ENCODE data around the gene ATP8B4.
"Not testable (repeated sequence)": the region's sequence is repeated elsewhere in the genome, so short reads cannot be mapped to it uniquely, and the experiment has no call there.

Gene ATP8B4

DNA sequence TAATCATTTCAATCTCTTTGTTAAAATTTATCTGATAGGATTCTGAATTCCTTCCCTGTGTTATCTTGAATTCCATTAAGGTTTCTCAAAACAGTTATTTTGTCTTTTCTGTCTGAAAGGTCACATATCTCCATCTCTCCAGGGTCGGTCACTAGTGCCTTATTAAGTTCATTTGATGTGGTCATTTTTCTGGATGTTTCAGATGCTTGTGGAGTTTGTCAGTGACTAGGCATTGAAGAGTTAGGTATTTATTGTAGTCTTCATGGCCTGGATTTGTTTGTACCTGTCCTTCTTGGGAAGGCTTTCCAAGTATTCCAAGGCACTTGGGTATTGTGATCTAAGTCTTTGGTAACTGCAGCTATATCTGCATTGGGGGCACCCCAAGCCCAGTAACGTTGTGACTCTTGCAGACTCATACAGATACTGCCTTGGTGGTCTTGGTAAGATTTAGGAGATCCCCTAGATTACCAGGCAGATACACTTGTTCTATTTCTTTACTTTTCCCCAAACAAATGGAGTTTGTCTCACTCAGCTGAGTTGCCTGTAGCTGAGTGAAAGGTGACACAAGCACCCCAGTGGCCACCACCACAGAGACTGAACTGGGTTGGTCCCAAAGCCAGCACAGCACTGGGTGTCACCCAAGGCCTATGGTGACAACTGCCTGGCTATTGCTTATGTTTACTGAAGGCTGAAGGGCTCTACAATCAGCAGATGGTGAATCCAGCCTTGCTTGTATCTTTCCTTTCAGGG, 44.1 kb upstream of the ATP8B4 start:
- POLR2A ChIA-PET: no interaction called here
- DNase-seq (ENCODE audit: extremely low spot score): no peak
- CTCF ChIA-PET: no interaction called here
- TF ChIP-seq, protein P1, sequence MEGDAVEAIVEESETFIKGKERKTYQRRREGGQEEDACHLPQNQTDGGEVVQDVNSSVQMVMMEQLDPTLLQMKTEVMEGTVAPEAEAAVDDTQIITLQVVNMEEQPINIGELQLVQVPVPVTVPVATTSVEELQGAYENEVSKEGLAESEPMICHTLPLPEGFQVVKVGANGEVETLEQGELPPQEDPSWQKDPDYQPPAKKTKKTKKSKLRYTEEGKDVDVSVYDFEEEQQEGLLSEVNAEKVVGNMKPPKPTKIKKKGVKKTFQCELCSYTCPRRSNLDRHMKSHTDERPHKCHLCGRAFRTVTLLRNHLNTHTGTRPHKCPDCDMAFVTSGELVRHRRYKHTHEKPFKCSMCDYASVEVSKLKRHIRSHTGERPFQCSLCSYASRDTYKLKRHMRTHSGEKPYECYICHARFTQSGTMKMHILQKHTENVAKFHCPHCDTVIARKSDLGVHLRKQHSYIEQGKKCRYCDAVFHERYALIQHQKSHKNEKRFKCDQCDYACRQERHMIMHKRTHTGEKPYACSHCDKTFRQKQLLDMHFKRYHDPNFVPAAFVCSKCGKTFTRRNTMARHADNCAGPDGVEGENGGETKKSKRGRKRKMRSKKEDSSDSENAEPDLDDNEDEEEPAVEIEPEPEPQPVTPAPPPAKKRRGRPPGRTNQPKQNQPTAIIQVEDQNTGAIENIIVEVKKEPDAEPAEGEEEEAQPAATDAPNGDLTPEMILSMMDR (IDR thresholded peaks at IDR 0.05; ENCODE audit: control extremely low read depth, extremely low read depth, low read depth, missing control alignments): no peak

DNA sequence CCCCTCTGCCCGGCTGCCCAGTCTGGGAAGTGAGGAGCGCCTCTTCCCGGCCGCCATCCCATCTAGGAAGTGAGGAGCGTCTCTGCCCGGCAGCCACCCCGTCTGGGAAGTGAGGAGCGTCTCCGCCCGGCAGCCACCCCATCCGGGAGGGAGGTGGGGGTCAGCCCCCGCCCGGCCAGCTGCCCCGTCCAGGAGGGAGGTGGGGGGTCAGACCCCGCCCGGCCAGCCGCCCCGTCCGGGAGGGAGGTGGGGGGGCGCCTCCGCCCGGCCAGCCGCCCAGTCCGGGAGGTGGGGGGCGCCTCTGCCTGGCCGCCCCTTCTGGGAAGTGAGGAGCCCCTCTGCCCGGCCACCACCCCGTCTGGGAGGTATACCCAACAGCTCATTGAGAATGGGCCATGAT, 39.2 kb upstream of the ATP8B4 start:
- CTCF ChIA-PET; DNase-seq (ENCODE audit: extremely low spot score); POLR2A ChIA-PET: not testable (repeated sequence)

DNA sequence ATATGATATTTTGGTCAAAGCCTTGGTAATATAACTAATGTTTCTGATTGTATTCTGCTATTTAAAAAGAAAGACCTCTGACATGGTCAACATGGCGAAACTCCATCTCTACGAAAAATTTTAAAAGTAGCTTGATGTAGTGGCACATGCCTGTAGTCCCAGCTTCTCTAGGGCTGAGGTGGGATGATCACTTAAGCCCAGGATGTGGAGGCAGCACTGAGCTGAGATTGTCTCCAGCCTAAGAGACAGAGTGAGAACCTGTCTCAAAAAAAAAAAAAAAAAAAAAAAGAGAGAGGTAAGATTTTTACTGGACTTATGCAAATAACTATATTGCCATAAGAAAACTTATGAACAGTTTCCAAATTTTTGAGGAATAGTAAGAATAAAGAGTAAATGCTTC, 32.4 kb upstream of the ATP8B4 start:
- ChIA-PET POLR2A (no interaction called here), CTCF (interaction anchor here (1.1 to 1.2 kb wide), 2 partner anchors 9 to 165 kb away, joined by 3 read pairs; no protein-coding TSS in a partner anchor)
- no peak for DNase-seq (ENCODE audit: extremely low spot score)
- TF ChIP-seq, protein P1 (IDR thresholded peaks at IDR 0.05; ENCODE audit: control extremely low read depth, extremely low read depth, low read depth, missing control alignments): no peak

DNA sequence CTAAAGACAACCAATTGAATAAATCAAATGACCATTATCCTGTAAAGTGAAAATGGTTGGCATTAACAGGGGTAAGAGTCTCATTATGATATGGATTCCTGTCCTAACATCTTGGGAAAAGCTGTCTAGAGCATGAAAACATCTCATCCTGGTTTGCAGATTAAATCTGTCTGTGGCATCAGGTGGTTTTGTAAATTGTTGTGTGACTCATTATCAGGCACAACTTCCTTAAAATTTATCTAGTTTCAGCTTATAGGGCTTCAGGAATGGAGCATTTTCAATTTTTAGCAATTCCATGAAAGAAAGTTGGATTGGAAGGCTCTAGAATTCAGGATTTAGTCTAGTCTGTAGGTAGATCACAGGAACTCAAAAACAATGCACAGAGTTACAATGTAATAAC, 31.8 kb upstream of the ATP8B4 start:
- DNase-seq (ENCODE audit: extremely low spot score): no peak
- CTCF ChIA-PET: interaction anchor here (1.1 to 1.2 kb wide), 2 partner anchors 9 to 165 kb away, joined by 3 read pairs; no protein-coding TSS in a partner anchor
- TF ChIP-seq, protein P1 (IDR thresholded peaks at IDR 0.05; ENCODE audit: control extremely low read depth, extremely low read depth, low read depth, missing control alignments): no peak
- POLR2A ChIA-PET: no interaction called here

DNA sequence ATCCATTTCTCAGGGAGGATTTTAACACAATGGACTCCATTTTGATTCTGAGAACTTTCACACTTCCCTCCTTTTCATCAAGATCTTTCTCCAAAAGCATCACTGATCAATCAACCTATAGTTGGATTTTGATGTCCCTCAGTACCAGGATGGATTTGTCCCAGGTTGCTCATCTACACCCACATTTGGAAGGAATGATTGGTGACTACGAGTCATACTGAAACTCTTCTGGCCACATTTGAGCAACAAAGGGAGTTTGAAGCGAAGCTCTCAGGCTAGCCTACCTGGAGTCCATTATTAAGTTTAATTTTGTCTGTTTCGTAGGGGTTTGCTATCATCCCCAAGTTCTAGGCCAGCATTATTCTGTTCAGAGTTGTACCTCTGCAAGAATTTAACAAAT, 31.3 kb upstream of the ATP8B4 start:
- ChIA-PET CTCF (no interaction called here), POLR2A (no interaction called here)
- TF ChIP-seq, protein P1 (IDR thresholded peaks at IDR 0.05; ENCODE audit: control extremely low read depth, extremely low read depth, low read depth, missing control alignments): no peak
- DNase-seq (ENCODE audit: extremely low spot score): no peak

DNA sequence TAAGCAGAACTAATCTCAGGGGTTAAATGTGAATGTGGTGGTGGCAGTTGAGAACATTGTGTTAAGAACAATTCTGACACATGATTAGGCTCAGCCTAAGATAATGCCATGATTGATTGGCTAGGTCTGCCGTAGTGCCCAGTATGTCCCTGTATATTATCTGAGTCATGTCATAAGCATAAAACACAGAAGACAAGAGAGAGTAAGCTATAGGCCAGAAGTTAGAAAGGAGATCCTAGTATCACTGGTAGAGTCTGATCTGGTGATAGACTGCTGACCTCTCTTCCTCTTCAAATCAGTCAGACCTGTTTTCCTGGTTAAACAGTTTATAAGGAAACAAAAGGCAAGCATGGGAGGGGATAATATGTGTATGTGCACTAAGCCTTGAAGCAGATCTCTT, 30.1 kb upstream of the ATP8B4 start:
- TF ChIP-seq, protein P1 (IDR thresholded peaks at IDR 0.05; ENCODE audit: control extremely low read depth, extremely low read depth, low read depth, missing control alignments): no peak
- no peak for DNase-seq (ENCODE audit: extremely low spot score)
- CTCF ChIA-PET: interaction anchor here (1.0 to 1.6 kb wide), 4 partner anchors 8 to 1287 kb away, joined by 3 to 6 read pairs (median 4); no protein-coding TSS in a partner anchor
- POLR2A ChIA-PET: no interaction called here

DNA sequence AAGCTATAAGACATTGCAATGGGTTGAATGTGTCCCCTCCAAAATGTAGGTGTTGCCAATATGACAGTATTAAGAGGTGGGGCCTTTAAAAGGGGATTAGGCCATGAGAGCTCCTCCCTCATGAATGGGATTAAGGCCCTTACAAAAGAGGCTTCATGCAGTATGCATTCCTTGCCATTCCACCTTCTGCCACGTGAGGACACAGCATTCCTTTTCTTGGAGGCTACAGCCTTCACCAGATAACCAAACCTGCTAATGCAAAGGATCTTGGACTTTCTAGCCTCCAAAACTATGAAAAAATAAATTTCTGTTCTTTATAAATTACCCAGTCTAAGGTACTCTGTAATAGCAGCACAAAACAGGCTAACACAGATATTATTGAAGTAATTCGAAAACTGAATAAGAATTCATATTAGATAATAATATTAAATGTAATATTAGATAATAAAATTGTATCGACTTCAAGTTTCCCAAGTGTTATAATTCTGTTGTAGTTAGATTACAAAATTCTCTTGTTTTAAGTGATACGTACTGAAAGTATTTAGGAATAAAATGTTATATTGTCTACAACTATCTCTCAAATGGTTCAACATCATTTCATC, 29.4 kb upstream of the ATP8B4 start:
- TF ChIP-seq, protein P1 (IDR thresholded peaks at IDR 0.05; ENCODE audit: control extremely low read depth, extremely low read depth, low read depth, missing control alignments): peak; percentile 50
- DNase-seq (ENCODE audit: extremely low spot score): no peak
- ChIA-PET CTCF (interaction anchor here (1.0 to 1.6 kb wide), 5 partner anchors 9 to 1286 kb away, joined by 3 to 6 read pairs (median 3); partner anchors contain the start of gene GALK2), POLR2A (no interaction called here)

Measured in GM10248 (cell line).